Stimulated activated CD4-positive, alpha-beta T cell treated with anti-CD3 and anti-CD28 coated beads, Interleukin-12 subunit alpha, Interleukin-12 subunit beta, amount 100 ng/mL, for 24 hours (primary cell): ENCODE results near the gene LSM14B.
"Not testable (repeated sequence)": the region's sequence is repeated elsewhere in the genome, so short reads cannot be mapped to it uniquely, and the experiment has no call there.

Experiments used
- DNase-seq, 2 experiments: peaks; one replicate each; pipeline ENCODE4 v3.0.0-alpha.2; 2020; ENCODE audit warnings: low read depth in 2 of 2

The LSM14B gene

DNA sequence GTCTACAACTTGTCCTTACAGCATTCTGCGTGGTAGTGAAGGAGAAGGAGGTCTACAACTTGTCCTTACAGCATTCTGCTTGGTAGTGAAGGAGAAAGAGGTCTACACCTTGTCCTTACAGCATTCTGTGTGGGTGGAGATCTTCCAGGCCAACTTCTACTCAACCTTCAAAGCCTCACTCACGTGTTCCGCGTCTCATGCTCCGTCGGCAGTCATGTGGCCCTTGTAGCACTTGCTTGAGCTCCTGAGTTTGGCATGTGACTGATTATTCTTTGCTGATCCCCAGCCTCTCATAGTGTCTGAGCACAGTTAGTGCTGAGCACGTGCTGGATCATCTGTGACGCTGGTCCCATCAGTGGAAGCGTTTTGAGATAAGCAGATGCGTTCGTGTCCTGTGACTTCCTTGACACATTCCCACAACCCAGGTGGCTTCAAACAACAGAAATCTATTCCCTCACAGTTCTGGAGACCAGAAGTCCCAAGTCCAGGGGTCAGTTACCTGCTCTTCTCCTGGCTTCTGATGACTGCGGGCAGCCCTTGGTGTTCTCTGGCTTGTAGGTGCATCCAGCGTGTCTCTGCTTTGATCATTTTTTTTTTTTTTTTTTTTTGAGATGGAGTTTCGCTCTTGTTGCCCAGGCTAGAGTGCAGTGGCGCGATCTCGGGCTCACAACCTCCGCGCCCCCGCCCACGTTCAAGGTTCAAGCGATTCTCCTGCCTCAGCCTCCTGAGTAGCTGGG is 23.9 kb downstream of the LSM14B start:
- DNase-seq: no peak

DNA sequence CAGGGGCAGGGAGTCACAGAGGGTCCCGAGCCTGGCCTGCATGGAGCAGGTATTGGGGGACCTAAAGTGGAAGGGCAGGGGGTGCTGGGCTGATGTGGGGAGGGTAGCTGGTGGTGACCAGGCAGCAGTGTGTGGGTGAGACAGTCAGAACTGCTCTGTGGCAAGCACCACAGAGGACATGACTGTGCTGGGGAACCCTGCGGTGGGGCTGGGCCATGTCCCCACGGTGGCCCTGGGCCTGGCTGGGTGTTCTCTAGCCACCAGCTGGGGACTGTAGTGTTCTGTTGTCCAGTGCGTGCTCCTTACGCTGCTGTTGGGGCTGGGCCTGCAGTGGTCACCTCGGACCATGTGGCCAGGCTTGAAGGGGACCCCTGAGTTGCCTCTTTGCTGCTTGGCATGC is 24.9 kb downstream of the LSM14B start:
- no peak for DNase-seq

DNA sequence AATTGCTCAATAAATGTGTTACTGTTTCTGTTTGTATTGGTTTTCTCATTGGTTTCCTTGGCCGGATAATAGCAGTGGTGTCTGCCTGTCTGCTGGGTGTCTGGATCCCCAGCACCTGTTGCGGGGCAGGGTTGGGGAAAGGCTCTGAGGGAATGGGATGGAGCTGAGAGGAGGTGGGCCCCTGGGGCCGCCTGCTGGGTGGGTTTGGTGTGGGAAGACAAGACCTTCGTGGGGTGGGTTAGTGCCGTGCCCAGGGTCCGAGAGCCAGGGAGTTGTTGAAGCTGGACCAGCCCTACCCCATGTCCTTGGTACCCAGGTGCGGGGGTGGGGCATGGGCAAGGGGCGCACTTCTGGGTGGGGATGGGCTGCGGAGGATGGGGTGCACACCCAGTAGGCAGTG is 25.3 kb downstream of the LSM14B start:
- DNase-seq: no peak

DNA sequence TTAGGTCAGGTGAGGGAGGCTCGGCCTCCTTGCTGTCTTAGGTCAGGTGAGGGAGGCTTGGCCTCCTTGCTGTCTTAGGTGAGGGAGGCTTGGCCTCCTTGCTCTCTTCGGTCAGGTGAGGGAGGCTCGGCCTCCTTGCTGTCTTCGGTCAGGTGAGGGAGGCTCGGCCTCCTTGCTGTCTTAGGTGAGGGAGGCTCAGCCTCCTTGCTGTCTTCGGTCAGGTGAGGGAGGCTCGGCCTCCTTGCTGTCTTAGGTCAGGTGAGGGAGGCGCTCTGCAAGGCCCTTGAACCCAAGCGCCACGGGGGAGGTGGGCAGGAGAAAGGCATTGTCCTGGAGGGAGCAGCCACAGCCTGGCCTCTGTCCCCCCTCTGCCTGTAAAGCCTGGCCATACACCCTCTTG is 26.1 kb downstream of the LSM14B start:
- DNase-seq: not testable (repeated sequence)

DNA sequence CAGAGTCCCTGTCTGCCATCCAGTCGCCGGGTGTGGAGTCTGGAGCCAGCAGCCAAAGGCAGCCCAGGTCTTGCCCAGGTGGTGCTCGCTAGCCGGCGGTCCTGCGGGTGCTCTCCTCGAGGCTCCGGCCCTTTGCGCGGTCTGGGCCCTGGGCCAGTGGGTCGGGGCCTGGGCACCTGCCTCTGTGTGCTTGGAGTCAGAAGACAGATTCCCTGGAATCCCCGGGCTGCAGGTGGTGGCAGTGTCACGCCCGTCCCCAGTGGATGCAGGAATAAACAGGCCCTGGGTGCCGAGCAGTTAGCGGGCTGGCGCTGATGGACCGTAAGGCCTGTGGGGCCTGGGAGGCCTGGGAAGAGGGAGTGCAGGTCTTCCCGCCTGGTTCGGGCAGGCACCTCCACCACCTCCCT is 26.6 kb downstream of the LSM14B start:
- DNase-seq: no peak

DNA sequence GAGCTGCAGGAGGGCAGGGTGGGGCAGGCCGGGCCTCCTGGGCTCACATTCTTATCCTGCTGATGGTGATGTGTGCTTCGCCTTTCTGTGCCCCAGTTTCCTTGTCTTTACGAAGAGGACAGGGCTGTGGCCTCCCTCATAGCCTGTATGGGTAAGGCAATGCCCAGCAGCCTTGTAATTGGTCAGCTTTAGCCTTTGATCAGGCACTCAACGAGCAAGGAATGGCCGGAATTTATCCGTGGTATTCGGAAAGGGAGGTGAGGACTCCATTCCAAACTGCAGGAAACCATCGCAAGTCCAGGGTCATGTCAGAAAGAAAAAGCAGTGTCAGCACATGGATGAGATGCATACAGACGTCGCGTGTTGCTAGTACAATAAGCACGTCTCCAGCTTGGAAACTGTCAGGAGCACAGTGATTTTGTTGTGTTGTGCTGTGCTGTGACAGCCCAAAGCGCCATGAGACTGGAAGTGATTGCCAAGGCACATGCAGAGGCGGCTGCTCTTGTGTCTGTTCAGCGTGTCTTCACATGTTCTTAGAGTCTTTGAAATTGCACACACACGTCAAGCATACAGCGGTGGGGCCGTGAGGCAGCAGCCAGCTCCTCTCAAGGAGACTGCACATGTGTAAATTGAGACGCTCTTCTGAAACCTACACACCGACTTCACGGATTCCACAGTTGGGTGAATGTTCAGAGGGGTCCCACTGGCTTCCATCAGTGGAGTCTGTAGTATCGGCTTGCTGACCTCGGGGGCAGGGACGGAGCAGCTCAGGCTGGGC is 27.4 kb downstream of the LSM14B start:
- no peak for DNase-seq

DNA sequence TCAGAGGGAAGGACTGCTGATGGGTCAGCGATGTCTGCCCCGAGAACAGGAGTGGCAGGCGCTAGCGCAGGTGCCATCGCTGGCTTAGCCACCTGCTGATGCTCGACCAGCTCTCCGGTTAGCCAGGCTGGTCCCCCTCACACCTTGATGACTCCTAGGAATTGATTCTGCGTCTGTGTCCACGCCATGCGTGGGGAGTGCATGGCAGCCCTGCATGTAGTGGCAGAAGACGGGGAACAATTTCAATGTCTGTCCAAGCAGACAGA is 28.0 kb downstream of the LSM14B start:
- DNase-seq: no peak

DNA sequence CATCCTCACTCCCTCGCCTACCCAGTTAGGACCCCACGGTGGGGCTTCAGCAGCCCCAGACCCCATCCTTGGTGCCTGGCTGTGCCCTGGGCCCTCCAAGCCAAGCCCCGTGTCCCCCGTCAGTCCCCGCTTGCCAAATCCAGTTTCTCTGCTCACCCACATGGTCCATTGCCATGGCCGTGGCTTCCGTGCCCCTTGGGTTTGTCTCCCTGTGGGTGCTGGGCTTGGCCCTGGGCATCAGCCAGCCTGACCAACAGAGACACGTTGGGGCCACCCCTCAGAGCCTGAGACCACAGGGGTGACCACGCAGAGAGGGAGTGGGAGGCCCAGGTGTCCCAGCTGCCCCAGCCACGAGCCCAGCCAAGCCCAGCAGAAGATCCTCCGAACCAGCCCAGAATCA is 28.9 kb downstream of the LSM14B start:
- no peak for DNase-seq

DNA sequence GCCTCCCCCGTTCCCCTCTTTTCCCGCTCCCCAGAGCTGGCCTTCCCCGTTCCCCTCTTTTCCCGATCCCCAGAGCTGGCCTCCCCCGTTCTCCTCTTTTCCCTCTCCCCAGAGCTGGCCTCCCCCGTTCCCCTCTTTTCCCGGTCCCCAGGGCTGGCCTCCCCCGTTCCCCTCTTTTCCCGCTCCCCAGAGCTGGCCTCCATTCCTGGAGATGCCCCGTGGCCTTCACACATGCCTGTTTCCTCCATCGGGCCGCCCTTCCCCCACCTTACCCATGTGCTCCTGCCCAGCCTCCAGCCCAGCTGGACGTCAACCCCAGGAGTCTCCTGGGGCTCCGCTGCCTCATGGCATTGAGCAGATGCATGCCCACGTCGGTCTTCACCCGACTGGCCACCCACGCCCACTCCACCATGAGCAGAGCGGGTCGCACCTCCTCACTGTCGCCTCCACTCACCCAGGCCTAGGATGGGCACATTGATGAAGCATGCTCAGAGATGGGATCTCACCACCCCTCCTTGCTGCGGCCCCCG is 29.6 kb downstream of the LSM14B start:
- no peak for DNase-seq

DNA sequence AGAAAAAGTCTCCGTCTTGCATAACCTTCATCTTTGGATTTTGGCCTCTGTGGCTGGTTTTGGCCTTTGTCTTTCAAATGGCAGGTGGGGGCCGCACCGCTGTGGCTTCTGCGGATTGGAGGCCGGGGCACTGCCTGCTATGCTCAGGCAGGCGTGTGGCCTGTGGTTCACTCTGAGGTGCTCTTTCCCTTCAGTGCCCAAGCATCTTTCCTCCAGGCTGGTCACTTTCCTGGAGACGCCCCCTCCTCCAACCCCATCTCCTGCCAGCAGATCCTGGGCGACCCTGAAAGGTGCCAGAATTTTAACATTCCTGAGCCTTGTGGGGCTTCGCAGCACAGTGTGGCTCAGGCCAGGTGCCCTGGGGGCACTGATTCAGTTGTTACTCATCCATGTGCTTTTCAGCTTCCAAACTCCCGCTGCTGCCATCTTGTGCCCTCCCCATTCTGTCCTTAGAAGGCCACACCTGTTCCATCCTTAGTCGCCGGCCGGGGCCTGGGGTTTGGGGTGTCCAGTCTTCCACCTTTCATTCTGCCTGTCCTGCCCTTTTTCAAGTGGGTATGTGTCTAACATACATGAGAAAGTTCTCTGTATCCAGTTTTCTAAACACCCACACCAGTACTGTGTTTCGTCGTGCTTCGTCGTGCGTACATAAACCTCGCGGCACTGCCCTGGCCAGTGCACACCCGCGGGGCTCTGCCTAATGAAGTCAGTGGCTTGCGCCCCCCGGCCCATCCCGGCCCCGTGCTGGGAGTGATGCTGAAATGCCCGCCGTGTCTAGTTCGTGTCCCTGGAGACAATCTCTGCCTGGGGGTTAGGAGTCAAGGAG is 33.4 kb downstream of the LSM14B start:
- DNase-seq: no peak

DNA sequence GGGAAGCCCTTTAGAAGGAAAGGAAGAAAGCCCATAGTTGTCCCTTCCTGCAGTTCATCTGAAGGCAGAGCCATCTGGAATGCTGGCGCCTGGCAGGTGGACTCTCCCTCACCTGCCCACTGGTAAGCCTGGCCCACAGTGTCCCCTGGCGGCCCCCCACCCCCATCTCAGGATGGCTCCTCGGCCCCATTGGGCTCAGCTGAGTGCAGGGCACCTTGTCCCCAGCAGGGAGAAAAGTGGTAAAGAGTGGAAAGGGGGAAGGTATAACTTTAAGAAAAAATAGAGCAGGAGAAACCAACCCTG is 33.9 kb downstream of the LSM14B start:
- DNase-seq: no peak

DNA sequence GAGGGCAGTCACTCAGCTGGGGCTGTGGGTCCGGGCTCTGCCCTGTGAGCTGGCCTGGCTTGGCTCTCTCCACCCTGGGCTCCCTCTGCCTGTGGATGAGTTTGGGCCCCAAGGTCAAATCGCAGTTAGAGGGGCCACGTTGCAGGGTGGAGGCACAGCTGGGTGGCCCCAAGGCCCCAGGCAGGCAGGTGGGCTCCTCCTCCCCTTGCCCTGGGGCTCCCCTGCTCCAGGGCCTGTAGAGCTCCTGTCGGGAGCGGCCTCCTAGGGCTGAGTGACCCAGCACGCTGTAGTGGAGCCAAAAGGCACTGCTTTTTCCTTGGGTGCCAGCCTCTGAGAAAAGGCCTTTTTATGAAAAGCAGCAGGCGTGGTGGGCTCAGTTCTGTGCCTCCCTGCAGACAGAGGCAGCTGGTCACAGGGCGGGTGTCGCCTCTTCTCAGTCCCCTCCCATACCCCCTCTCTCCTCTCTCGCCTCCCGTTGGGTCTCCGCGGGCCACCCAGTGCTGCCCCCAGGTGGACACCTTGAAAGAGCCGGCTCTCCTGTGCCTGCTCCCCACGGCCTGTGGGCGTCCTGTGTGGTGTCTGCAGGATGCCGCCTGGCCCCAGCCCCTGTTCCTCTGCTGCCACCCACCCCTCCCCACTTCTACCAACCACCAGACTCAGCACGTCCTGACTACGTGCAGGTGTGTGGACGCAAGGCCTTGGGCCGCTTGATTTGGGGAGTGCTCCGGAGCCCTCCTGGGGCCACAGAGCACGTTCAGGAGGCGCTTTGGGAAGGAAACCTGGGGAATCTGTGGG is 34.5 kb downstream of the LSM14B start:
- peak in 1 of 2 experiments; percentile 58 for DNase-seq

DNA sequence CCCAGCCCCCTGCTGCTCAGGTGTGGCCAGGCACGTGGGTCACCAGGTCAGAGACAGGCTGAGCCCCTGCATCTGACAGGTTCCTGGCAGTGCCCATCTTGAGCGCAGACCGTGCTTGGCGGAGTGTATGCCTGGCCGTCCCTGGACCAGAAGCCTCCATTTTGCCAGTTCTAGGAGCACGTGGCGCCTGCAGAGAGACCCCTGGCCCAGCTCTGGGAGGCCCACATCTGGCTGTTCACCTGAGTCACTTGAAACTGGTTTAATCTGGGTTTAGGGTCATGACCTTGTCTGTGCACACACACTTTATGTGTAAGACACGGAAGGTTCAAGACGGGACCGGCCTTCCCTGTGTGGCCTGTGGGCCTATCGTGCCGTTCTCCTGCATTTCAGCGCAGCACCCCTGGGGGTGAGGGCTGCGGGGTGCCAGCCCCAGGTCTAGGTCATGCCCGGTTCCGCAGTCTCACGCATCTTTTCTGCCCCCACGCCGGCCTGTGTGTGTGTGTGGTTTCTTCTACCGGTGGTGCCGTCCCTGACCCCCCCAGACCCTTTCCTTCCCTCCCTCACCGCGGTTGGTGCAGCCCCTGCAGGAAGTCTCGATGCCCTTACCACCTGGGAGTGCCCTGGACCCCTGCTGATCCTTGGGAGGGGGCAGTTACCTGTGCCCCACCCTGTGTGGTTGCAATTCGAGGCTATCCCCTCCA is 35.3 kb downstream of the LSM14B start:
- no peak for DNase-seq

DNA sequence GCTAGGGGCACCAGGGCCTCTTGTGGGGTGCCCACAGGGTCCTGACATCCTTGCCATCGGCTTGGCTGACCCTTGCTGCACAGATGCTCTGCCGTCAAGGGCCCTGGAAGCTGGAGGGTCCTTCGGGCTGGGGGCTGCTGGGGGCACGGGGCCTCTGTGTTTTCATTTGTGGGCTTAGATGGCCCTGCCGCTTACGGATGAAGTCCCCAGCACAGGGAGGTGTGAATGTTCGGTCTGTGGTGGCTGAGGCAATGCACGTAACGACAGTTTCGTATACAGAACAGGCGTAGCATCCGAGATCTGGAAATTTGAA is 35.8 kb downstream of the LSM14B start:
- DNase-seq: no peak

DNA sequence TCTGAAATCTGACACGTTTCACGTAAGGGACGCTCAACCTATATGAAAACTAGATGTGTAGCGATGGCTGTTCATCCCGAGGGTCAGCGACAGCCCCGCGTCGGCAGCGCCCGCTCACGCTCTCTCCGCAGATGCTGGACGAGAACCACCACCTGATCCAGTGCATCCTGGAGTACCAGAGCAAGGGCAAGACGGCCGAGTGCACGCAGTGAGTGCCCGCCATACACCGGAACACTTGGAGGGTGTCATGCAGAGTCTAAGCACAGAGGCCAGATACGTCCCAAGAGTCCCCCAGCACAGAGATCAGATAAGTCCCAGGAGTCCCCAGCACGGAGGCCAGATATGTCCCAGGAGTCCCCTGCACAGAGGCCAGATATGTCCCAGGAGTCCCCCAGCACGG is 36.3 kb downstream of the LSM14B start:
- DNase-seq: no peak

DNA sequence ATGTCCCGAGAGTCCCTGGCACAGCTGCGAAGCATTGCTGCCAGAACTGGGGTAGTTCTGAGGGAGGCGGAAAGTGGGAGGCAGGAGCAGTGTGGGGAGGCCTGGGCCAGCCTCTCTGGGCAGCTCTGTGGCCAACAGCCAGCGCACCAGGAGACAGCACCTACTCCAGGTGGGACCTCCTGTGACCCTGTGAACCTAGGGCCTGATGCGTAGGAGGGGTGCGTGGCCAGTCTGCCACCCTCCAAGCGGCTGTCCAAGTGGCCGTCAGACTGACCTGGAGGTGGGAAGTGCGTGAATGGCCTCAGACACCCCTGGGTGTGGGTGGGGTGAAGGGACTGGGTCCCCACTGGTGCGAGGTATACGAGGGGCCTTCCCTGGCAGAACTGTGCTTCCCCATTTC is 36.8 kb downstream of the LSM14B start:
- no peak for DNase-seq

DNA sequence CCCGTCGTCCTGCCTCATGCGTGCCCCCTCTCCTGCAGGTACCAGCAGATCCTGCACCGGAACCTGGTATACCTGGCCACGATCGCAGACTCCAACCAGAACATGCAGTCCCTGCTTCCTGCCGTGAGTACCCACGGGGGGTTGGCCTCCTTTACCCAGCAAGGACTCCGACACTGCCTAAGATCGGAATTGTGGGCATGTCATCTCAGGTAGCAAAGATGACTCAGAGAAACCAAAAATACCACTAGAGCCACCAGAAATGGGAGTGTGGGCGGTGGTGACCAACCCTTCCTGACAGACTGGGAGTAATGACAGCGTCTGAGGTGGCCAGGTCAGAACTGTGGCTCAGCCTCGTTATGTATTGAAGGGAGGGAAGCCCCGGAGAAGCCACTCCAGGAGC is 37.6 kb downstream of the LSM14B start:
- DNase-seq: peak in 1 of 2 experiments; percentile 68

DNA sequence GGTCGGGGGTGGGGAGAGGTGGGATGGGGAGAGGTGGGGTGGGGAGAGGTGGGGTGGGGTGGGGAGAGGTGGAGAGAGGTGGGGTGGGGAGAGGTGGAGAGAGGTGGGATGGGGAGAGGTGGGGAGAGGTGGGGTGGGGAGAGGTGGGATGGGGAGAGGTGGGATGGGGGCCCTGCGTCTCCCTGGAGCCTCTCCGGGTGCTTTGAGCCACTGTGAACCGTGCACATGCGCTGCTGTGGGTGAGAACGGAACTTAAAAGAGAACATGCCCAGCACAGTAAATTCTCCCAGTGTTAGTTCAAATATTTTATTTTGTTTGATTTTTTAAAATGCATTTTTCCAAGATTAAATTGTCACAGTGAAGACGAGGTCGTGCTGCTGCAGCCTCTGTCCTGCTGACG is 38.0 kb downstream of the LSM14B start:
- no peak for DNase-seq

DNA sequence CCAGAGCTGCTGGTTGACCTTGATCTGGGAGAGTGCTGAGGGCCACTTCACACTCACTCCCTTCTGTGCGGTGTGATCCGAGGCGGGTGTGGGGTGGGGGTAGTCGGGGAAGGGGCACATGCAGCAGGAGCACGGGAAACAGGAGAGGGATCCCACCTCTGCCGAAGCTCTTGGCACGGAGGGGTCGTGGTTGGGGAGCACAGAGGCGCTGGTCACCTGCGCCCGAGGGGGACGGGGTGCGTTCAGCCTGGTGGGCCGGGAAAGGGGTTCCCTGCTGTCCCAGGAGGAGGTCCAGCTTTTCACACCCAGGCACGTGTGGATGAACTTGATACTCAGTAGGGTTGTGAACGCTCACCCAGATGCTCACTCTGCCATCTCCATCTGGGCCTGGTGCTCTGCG is 38.6 kb downstream of the LSM14B start:
- DNase-seq: no peak

DNA sequence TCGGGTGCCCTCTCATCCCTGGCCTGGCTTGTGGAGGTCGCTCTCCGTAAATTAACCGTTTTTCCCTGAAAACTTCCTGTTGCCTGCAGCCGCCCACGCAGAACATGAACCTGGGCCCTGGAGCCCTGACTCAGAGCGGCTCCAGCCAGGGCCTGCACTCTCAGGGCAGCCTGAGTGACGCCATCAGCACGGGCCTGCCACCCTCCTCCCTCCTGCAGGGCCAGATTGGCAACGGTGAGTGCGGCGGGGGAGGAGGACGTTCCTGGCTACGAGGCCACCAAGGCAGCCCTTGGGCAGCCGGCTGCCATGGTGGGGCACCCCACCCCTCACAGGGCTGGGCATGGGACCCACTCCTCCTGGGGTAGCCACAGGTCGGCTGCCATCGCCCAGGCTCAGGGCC is 39.1 kb downstream of the LSM14B start:
- no peak for DNase-seq

DNA sequence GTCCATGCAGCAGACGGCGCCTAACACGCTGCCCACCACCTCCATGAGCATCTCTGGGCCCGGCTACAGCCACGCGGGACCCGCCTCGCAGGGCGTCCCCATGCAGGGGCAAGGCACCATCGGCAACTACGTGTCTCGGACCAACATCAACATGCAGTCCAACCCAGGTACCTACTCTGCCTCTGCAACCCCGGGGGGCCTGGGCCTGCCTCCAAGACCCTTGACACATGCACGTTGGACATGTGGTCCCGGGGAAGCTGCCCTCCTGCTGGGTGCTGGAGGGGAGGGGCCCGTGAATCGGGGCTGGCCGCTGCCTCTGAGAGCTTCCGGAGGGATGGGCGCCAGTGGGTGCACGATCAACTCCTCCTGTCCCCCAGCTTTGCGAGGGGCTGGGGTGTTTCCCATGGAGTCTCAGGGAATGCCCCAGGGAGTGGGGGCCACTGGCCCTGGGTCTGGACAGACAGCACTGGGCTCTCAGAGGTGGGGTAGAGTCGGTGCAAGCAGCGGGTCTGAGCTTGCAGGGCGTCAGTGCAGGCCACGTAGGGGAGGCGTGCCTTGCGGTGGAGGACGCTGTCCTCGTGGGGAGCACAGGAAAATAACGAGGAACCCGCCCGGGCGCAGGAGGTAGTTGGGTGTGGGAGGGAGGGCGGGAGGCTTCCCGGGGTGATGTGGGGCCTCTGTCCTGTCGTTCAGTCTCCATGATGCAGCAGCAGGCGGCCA is 40.6 kb downstream of the LSM14B start:
- no peak for DNase-seq
